ELF-1 (cell line): ENCODE results near the gene AHRR.
"Not testable (repeated sequence)": the region's sequence is repeated elsewhere in the genome, so short reads cannot be mapped to it uniquely, and the experiment has no call there.

ENCODE experiments used
- DNase-seq: peaks from one replicate; pipeline ENCODE4 v3.0.0-alpha.2; 2016; ENCODE audit warnings: low read depth, low spot score

Gene AHRR

GRCh38 chr5:321230-321725 is at the start of gene AHRR:
Gene AHRR, plus strand, starts transcription at chr5:321714. Its CDS starts 22,189 bp downstream, at chr5:343903.
- DNase-seq: peak; percentile 47

DNA sequence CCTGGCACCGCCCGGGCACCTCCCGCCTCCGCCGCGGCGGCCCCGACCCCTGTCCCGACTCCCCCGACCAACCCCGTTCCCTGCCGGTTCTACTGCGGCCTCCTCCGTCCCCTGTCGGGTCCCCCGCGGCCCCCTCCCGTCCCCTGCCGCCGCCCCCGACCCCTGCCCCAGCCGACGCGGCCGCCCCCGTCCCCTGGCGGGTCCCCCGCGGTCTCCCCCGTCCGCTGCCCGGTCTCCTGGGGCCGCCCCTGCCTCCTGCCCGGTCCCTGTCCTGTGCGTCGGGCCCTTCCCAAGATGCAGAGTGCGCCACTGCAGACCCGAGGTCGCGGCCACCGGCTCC is 49.7 kb upstream of the AHRR start:
- not testable (repeated sequence) for DNase-seq

GRCh38 chr5:273091-273490 is 48.4 kb upstream of the AHRR start:
- not testable (repeated sequence) for DNase-seq

GRCh38 chr5:273491-273890 is 48.0 kb upstream of the AHRR start:
- not testable (repeated sequence) for DNase-seq

DNA sequence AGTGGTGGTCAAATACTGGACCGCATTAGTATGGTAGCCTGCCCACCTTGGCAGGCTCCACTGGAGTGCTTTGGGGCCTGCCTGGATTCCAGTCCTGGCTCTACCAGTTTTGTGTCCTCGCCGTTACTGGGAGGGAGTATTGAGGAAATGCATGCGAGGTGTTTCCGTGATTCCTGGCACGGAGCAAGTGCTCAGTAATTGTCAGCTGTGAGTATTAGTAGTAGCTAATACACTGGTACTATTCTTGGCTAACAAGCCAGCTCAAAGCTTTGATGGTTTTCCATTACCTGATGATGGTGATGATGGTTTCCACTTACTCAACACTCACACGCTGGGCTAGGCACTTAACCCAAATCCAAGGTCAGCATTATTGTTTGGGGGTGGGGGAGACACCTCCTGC is 47.2 kb upstream of the AHRR start:
- DNase-seq: not testable (repeated sequence)

DNA sequence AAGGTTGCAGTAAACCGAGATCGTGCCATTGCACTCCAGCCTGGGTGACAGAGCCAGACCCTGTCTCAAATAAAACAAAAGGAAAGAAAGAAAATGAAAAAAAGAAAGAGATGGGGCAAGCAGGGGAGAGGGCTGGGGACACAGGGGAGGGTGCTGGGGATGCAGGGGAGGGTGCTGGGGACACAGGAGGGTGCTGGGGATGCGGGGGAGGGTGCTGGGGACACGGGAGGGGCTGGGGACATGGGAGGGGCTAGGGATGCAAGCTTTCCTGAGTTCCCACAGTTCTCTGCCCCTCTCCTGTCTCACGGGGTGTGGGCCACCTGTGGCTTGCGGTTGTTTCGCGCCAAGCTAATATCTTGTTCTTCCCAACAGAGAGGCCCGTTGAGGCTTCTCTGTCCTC is 42.9 kb upstream of the AHRR start:
- no peak for DNase-seq

DNA sequence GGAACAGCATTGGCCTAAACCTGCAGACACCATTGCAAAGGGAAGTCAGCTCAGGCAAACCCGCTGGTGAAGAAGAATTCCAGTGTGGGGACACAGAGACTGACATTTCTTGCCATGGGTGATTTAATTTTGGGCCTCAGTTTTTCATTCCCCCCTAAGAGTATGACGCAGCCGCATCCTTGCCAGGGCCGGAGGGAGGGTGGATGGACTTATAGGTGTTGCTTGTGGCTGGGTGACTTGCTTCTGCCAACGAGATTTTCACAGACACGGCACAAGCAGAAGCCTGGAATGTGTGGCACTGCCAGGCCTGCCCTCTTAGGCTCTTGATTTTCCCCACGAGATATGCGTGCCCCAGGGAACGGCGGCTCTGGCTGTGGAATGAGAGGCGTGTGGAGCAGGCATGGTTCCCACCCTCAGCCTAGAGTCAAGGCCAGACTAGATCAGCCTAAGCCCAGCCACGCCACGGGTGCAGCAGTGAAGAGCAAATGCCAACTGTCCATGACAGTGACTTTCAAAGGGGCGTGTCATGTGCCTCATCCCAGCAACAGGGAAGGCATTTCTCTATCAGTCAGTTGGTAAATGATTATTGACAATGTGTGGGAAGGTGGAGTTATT is 42.4 kb upstream of the AHRR start:
- not testable (repeated sequence) for DNase-seq

GRCh38 chr5:285991-286557 is 35.4 kb upstream of the AHRR start:
- no peak for DNase-seq

GRCh38 chr5:290200-290599 is 31.3 kb upstream of the AHRR start:
- not testable (repeated sequence) for DNase-seq

DNA sequence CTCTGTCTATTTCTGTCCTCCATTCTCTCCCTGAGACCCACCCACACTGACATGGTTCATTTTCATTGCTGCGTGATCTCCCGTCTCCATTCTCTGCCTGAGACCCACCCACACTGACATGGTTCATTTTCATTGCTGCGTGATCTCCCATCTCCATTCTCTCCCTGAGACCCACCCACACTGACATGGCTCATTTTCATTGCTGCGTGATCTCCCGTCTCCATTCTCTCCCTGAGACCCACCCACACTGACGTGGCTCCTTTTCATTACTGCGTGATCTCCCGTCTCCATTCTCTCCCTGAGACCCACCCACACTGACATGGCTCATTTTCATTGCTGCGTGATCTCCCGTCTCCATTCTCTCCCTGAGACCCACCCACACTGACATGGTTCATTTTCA is 30.2 kb upstream of the AHRR start:
- DNase-seq: not testable (repeated sequence)

- DNase-seq: not testable (repeated sequence)
Measured at GRCh38 chr5:294788-295187, 26.7 kb upstream of the AHRR start.

- DNase-seq: not testable (repeated sequence)
Measured at GRCh38 chr5:296207-296606, 25.3 kb upstream of the AHRR start.

DNA sequence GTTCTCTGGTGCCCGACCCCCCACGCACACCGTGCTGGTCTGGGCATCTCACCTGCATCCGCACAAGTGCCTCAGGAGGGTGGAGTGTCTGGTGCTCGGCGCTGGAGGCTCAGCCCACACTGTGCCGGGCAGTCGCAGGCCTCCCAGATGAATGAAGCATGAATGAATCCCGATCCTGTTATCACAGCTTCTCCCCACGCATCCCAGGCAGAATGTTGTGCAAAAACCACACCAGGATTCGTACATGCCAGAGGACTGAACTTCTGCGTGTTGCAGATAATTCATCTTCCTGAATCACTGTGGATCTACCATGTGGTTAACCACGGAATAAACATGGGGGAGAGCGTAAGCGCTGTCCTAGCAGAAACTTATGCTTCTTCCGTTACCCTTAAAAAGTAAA is 24.6 kb upstream of the AHRR start:
- DNase-seq: not testable (repeated sequence)

- DNase-seq: not testable (repeated sequence)
Measured at GRCh38 chr5:297448-297847, 24.1 kb upstream of the AHRR start.

GRCh38 chr5:297991-298736 is 23.4 kb upstream of the AHRR start:
- DNase-seq: not testable (repeated sequence)

GRCh38 chr5:298737-299125 is 22.8 kb upstream of the AHRR start:
- no peak for DNase-seq

GRCh38 chr5:299921-300320 is 21.6 kb upstream of the AHRR start:
- DNase-seq: not testable (repeated sequence)

DNA sequence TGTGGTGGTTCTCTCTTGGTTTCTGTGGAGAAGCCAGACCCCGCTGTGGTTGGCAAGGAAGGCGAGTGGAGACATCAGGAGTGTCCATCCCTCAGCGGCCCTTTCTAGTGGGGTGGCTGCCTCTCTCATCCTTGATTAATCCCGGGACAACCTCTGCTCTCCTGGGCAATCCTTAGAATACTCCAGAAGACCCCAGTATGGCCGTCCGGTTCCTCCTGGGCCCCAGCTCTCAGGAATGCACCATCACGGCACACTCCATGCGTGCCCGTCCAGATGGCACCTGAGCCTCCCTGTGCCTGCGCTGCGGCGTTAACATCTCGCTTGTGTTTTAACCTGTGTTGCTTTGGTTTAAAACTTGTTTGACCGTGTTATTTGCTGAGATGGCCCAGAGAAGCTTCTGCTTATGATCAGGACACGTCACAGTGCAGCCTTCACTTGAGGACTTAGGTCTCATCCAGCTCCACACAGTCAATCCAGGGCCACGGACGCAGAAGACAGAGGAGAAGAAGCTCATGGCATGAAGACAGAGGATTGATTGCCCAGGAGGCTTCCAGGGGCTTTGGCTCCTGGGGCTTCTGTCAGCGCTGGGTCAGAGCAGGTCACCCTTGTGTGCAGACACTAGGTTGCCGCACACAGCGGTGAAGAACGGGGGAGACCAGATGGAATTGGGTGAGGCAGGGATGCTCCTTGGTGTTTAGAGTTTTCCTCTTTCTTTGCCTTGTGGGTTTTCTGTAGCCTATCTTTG is 20.7 kb upstream of the AHRR start:
- not testable (repeated sequence) for DNase-seq

- DNase-seq: not testable (repeated sequence)
Measured at GRCh38 chr5:302416-302815, 19.1 kb upstream of the AHRR start.

- DNase-seq: no peak
Measured at GRCh38 chr5:302966-303365, 18.5 kb upstream of the AHRR start.

DNA sequence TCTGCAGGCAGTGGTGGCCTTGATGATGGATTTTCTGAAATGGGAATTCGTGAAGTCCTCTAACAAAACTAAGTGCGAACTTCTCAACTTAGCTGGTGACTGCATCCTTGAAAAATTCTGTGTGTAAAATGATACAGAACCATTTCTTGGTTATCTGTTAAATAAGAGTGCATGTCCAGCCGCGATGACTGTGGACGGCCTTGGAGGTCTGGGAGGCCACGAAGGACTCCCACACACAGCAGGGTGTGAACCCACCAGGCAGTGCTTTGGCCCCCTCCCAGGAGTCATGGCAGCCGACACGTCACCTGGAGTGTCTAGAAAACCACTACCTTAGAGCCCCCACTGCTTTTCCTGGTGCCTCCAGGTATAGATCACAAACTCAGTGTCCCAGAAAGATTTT is 17.8 kb upstream of the AHRR start:
- DNase-seq: not testable (repeated sequence)

- no peak for DNase-seq
Measured at GRCh38 chr5:305050-305449, 16.5 kb upstream of the AHRR start.
